IMR-90 (cell line): ENCODE results near the gene PAEP. TPM values are rescaled to one million over a fixed set of nuclear protein-coding genes. Genes with fewer than 3 reads are reported as not detected.

Experiments
- ATAC-seq: fragments of 200-7000 bp; cut with Tn5 transposase; 2 replicates; pipeline ENCODE4 v1.9.1; 2020; ENCODE audit warnings: low read depth, mild to moderate bottlenecking, moderate library complexity
- BruUV-seq: library from RNA; stranded (reverse); fragments of 400-500 nt; replicated peaks from 2 replicates; lab custom pipeline; 2021; lab: Mats Ljungman, UMichigan
- CTCF ChIA-PET: fragments of 300-600 bp; formaldehyde crosslinking; extraction: SDS; loops from one replicate; lab custom pipeline; 2021; ENCODE audit warnings: antibody characterized with exemption; lab: Yijun Ruan, JAX
- POLR2A ChIA-PET: fragments of 300-600 bp; sonication (Branson Sonifier 250); formaldehyde crosslinking; loops from one replicate; lab custom pipeline; 2022; ENCODE audit warnings: antibody characterized with exemption; ENCODE audit not compliant: unreplicated experiment; lab: Charles Lee
- DNase-seq: peaks from one replicate; pipeline ENCODE4 v3.0.0; 2013
- H2AFZ ChIP-seq: replicated peaks from 2 replicates; pipeline ENCODE3; 2013; ENCODE audit warnings: low read length, mild to moderate bottlenecking; ENCODE audit not compliant: poor library complexity
- H2AK5ac ChIP-seq: 2 replicates; pipeline ENCODE4 v1.6.1; 2013; ENCODE audit warnings: low read depth, low read length, inconsistent platforms
- H2AK9ac ChIP-seq: replicated peaks from 2 replicates; pipeline ENCODE3; 2013; ENCODE audit warnings: mild to moderate bottlenecking, low read depth, low read length, moderate library complexity; ENCODE audit not compliant: poor library complexity
- H2BK120ac ChIP-seq: 2 replicates; pipeline ENCODE4 v1.6.1; 2013; ENCODE audit warnings: low read depth, low read length, inconsistent platforms
- H2BK15ac ChIP-seq: 3 replicates; pipeline ENCODE4 v1.6.1; 2013; ENCODE audit warnings: low read depth, low read length, inconsistent platforms
- H2BK20ac ChIP-seq: 2 replicates; pipeline ENCODE4 v1.6.1; 2013; ENCODE audit warnings: low read depth, mild to moderate bottlenecking, inconsistent platforms, low read length, moderate library complexity
- H2BK5ac ChIP-seq: 2 replicates; pipeline ENCODE4 v1.6.1; 2013; ENCODE audit warnings: mild to moderate bottlenecking, low read depth, low read length, inconsistent platforms; ENCODE audit not compliant: poor library complexity, severe bottlenecking
- H3K14ac ChIP-seq: replicated peaks from 2 replicates; pipeline ENCODE4 v1.6.1; 2013; ENCODE audit warnings: low read depth, low read length, inconsistent platforms
- H3K18ac ChIP-seq: 2 replicates; pipeline ENCODE4 v1.6.1; 2013; ENCODE audit warnings: low read depth, low read length, control low read depth
- H3K23ac ChIP-seq: 2 replicates; pipeline ENCODE4 v1.6.1; 2013; ENCODE audit warnings: low read depth, low read length, inconsistent platforms
- H3K27ac ChIP-seq: 2 replicates; pipeline ENCODE4 v1.5.1; 2013; ENCODE audit warnings: mild to moderate bottlenecking, control low read depth, low read length; ENCODE audit not compliant: insufficient read depth
- H3K27me3 ChIP-seq: 2 replicates; pipeline ENCODE4 v1.6.1; 2013; ENCODE audit warnings: low read length; ENCODE audit not compliant: control insufficient read depth, insufficient read depth
- H3K36me3 ChIP-seq: 2 replicates; pipeline ENCODE4 v1.6.1; 2013; ENCODE audit warnings: low read length, mixed read lengths; ENCODE audit not compliant: control insufficient read depth, insufficient read depth
- H3K4ac ChIP-seq: 2 replicates; pipeline ENCODE4 v1.6.1; 2013; ENCODE audit warnings: low read depth, low read length, inconsistent platforms
- H3K4me1 ChIP-seq: 2 replicates; pipeline ENCODE4 v1.6.1; 2013; ENCODE audit warnings: low read length, mixed read lengths; ENCODE audit not compliant: control insufficient read depth, insufficient read depth
- H3K4me2 ChIP-seq: 2 replicates; pipeline ENCODE4 v1.6.1; 2013; ENCODE audit warnings: low read depth, mild to moderate bottlenecking, control low read depth, low read length, moderate library complexity
- H3K4me3 ChIP-seq: 2 replicates; pipeline ENCODE4 v1.5.1; 2013; ENCODE audit warnings: low read depth, mild to moderate bottlenecking, control low read depth, low read length, moderate library complexity; ENCODE audit not compliant: insufficient read depth
- H3K56ac ChIP-seq: 2 replicates; pipeline ENCODE4 v1.6.1; 2013; ENCODE audit warnings: low read length, inconsistent platforms; ENCODE audit not compliant: insufficient read depth; ENCODE audit errors: extremely low read depth
- H3K79me1 ChIP-seq, 2 experiments: 2 replicates each; pipeline ENCODE4 v1.6.1; 2013; ENCODE audit warnings: low read length in 2 of 2, inconsistent platforms in 1 of 2, low read depth in 1 of 2
- H3K9ac ChIP-seq: 2 replicates; pipeline ENCODE4 v1.6.1; 2013; ENCODE audit warnings: low read depth, low read length, control low read depth
- H3K9me1 ChIP-seq: 2 replicates; pipeline ENCODE4 v1.6.1; 2013; ENCODE audit warnings: low read length, inconsistent platforms; ENCODE audit not compliant: insufficient read depth
- H3K9me3 ChIP-seq: 2 replicates; pipeline ENCODE4 v1.6.1; 2013; ENCODE audit warnings: low read length; ENCODE audit not compliant: control insufficient read depth, insufficient read depth
- H4K20me1 ChIP-seq: 2 replicates; pipeline ENCODE4 v1.6.1; 2013; ENCODE audit warnings: low read length, inconsistent platforms; ENCODE audit not compliant: insufficient read depth
- H4K5ac ChIP-seq: 2 replicates; pipeline ENCODE4 v1.6.1; 2013; ENCODE audit warnings: mild to moderate bottlenecking, low read depth, low read length, control low read depth
- H4K8ac ChIP-seq, 2 experiments: 2 replicates each; pipeline ENCODE4 v1.6.1; 2013; ENCODE audit warnings: low read depth in 2 of 2, low read length in 2 of 2, control low read depth in 1 of 2, inconsistent platforms in 1 of 2
- H4K91ac ChIP-seq: 2 replicates; pipeline ENCODE4 v1.6.1; 2013; ENCODE audit warnings: low read depth, low read length, inconsistent platforms; ENCODE audit not compliant: insufficient read depth
- BHLHE40 ChIP-seq: fragments of 150-350 bp; IDR thresholded peaks from 2 replicates; pipeline ENCODE4 v1.6.1; 2016; ENCODE audit warnings: mild to moderate bottlenecking, low read depth, low read length
- CTCF ChIP-seq: conservative IDR thresholded peaks from 2 replicates; pipeline ENCODE4 v1.5.1; 2012; ENCODE audit warnings: mild to moderate bottlenecking, low read depth, low read length, improper control_type of control experiment
- FOS ChIP-seq: fragments of 150-350 bp; IDR thresholded peaks from 2 replicates; pipeline ENCODE4 v1.6.1; 2016; ENCODE audit warnings: low read depth, low read length
- NFE2L2 ChIP-seq: fragments of 150-350 bp; IDR thresholded peaks from 2 replicates; pipeline ENCODE4 v1.6.1; 2016; ENCODE audit warnings: low read depth, mild to moderate bottlenecking, low read length
- RAD21 ChIP-seq: IDR thresholded peaks from 2 replicates; pipeline ENCODE4 v1.6.1; 2012; ENCODE audit warnings: low read length, improper control_type of control experiment
- USF2 ChIP-seq: fragments of 150-350 bp; IDR thresholded peaks from 2 replicates; pipeline ENCODE4 v1.6.1; 2017; ENCODE audit warnings: mild to moderate bottlenecking, antibody characterized with exemption, low read length, low read depth
- WGBS, 2 experiments: methylation state at CpG; one replicate each; pipeline versions ENCODE4 v1.1.5 to v1.1.7; 2013; ENCODE audit warnings: missing lambda C conversion rate in 2 of 2; ENCODE audit not compliant: insufficient read length in 1 of 2; ENCODE audit errors: extremely low coverage in 2 of 2; 5-methylcytosine and 5-hydroxymethylcytosine counted together
- dilution Hi-C: fragments of 300-500 bp; cut with HindIII; formaldehyde crosslinking; loops from one replicate; pipeline ENCODE4 v1.14.3; 2018; ENCODE audit warnings: low sequenced_read_pairs; ENCODE audit not compliant: unreplicated experiment
- in situ Hi-C: fragments of 300-500 bp; cut with MboI; formaldehyde crosslinking; loops from 3 replicates; pipeline ENCODE4 v1.14.3; 2019; ENCODE audit warnings: low sequenced_read_pairs, inconsistent platforms, mixed read lengths
- intact Hi-C: fragments of 100-400 bp; cut with micrococcal nuclease; formaldehyde crosslinking; loops from 2 replicates; pipeline ENCODE4 v1.10.0; 2022
- polyA plus RNA-seq, 3 experiments: library from polyadenylated mRNA; depleted of rRNA; stranded (reverse); fragments of >200 nt; gene quantifications; 2 replicates each; pipeline ENCODE4 v1.2.3, GENCODE V29; 2012; ENCODE audit warnings: low replicate concordance in 1 of 3
- total RNA-seq: library from RNA; depleted of rRNA; stranded (reverse); fragments of >200 nt; gene quantifications from 2 replicates; pipeline ENCODE4 v1.2.3, GENCODE V29; 2012

PAEP gene
- total and polyA plus RNA-seq, 2 of the 4 experiments (the other 2 are of a cell fraction) = not detected

GRCh38 chr9:135575995-135576631 is 14.6 kb downstream of the PAEP start:
- Histone ChIP-seq H4K91ac (no peak overlapping the region), H4K5ac (no peak overlapping the region), H4K20me1 (no peaks in the 10 kb centered on the region), H2BK15ac (no peak overlapping the region), H2AK9ac (no peak overlapping the region), H3K4me2 (no peak overlapping the region), H3K56ac (no peak overlapping the region), H3K18ac (no peak overlapping the region), H2AFZ (no peak overlapping the region), H3K4me3 (no peak overlapping the region), H4K8ac (no peak overlapping the region), H3K9me3 (peaks cover 7% of the 10 kb centered on the region; the same call in 1 of the 2 replicates), H3K23ac (no peak overlapping the region), H3K14ac (no peak overlapping the region), H3K9ac (no peak overlapping the region), H2BK5ac (no peak overlapping the region), H3K27ac (no peak overlapping the region), H3K4ac (no peak overlapping the region), H3K9me1 (no peaks in the 10 kb centered on the region), H2AK5ac (no peak overlapping the region), H2BK20ac (no peak overlapping the region), H3K79me1 (no peaks in the 10 kb centered on the region), H3K36me3 (no peaks in the 10 kb centered on the region), H2BK120ac (no peak overlapping the region), H3K27me3 (no peaks in the 10 kb centered on the region), H3K4me1 (no peaks in the 10 kb centered on the region)
- in situ Hi-C loops = no loop called here
- intact Hi-C loops = no loop called here
- ChIA-PET CTCF (no interaction called here), POLR2A (no interaction called here)
- dilution Hi-C loops = no loop called here
- WGBS, 2 experiments = 60% methylated on average over 17 of the region's 22 CpGs; no CpG with 5 or more reads in 1 of the 2 experiments
- ATAC-seq = no peak
- no TSS peak for BruUV-seq
- no peak for DNase-seq
- TF ChIP-seq BHLHE40 (no peak), USF2 (no peak), RAD21 (no peak), CTCF (no peak), FOS (no peak), NFE2L2 (no peak)
